HG02981 (cell line): Measurements from ENCODE around the gene KLRK1.
"Not testable (repeated sequence)": the region's sequence is repeated elsewhere in the genome, so short reads cannot be mapped to it uniquely, and the experiment has no call there.

Experiments used
- ATAC-seq: cut with Tn5 transposase; IDR thresholded peaks from one replicate; pipeline ENCODE4 v1.9.1; 2021; ENCODE audit warnings: mild to moderate bottlenecking, moderate library complexity; ENCODE audit not compliant: unreplicated experiment

Gene KLRK1

GRCh38 chr12:10389904-10390303, at the start of gene KLRK1:
Gene KLRK1, minus strand, starts transcription at chr12:10390041. Its CDS starts 1,231 bp downstream, at chr12:10388810.
- no peak for ATAC-seq

- ATAC-seq, result not testable (repeated sequence)
These were observed 47.8 kb upstream of the KLRK1 start for GRCh38 chr12:10437601-10438000.

GRCh38 chr12:10435816-10436215, 46.0 kb upstream of the KLRK1 start, which contains the start of gene KLRC2:
Gene KLRC2, minus strand, starts transcription at chr12:10436010. Its CDS starts 24 bp downstream, at chr12:10435986.
- not testable (repeated sequence) for ATAC-seq

DNA sequence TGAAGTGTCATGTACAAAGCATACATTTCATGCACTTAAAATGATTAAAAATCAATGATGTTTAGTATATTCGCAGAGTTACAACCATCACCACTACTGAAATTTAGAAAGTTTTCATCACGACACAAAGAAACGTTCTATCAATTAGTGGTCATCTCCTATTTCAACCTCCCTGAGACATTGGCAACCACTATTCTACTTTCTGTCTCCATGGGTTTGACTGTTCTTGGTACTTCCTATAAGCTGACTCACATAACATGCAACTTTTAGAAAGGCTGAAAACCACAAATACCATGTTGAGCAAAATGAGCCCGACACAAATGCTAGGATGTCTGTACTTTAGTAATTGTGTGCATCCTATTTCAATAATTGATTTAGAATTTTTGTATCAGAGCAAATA, 40.8 kb upstream of the KLRK1 start:
- not testable (repeated sequence) for ATAC-seq

DNA sequence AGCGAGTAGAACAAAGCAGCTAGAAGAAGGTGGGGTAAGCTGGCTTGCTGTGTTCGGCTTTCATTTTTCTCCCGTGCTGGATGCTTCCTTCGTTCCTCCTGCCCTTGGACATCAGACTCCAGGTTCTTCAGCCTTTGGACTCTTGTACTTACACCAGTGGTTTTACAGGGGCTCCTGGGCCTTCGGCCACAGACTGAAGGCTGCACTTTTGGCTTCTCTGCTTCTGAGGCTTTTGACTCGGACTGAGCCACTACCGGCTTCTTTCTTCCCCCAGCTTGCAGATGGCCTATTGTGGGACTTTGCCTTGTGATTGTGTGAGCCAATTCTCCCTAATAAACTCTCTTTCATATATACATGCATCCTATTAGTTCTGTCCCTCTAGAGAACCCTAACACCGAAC, 36.1 kb upstream of the KLRK1 start:
- not testable (repeated sequence) for ATAC-seq

DNA sequence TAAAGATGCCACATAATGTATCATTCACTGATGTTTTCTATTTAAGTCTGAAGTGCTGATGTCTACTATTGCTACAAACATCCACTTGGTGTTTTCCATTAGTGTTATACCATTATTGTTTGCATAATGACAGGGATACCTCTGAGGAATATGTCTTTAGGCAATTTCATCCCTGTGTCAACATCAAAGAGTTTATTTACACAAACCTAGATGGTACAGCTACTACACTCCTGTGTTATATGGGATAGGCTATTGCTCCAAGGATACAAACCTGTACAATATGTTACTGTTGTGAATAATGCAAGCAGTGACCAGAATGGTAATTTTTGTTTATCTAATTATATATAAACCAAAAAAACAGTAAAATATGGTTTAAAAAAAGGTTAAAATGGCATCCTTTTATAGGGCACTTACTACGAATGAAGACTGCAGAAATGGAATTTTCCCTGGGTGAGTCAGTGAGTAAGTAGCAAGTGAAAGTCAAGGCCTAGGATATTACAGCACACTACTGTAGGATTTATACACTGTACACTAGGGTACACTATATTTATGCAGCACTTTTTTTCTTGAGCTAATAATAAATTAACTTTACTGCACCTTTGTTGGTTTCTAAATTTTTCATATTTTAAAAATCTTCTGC, 34.5 kb upstream of the KLRK1 start:
- ATAC-seq, result not testable (repeated sequence)

- ATAC-seq, result not testable (repeated sequence)
These were observed 32.3 kb upstream of the KLRK1 start for GRCh38 chr12:10422159-10422558.

- not testable (repeated sequence) for ATAC-seq
These were observed 30.5 kb upstream of the KLRK1 start, which contains the start of gene KLRC3 for GRCh38 chr12:10420334-10420733. Gene KLRC3, minus strand, starts transcription at chr12:10420595. Its CDS starts 45 bp downstream, at chr12:10420550.

- ATAC-seq, result no peak
These were observed 19.6 kb upstream of the KLRK1 start, which contains the start of gene KLRC4 for GRCh38 chr12:10409392-10409791. Gene KLRC4, minus strand, starts transcription at chr12:10409757. Its CDS starts 182 bp downstream, at chr12:10409575.

- ATAC-seq, result no peak
These were observed 19.0 kb upstream of the KLRK1 start for GRCh38 chr12:10408842-10409241.

GRCh38 chr12:10406725-10407124, 16.9 kb upstream of the KLRK1 start:
- no peak for ATAC-seq

DNA sequence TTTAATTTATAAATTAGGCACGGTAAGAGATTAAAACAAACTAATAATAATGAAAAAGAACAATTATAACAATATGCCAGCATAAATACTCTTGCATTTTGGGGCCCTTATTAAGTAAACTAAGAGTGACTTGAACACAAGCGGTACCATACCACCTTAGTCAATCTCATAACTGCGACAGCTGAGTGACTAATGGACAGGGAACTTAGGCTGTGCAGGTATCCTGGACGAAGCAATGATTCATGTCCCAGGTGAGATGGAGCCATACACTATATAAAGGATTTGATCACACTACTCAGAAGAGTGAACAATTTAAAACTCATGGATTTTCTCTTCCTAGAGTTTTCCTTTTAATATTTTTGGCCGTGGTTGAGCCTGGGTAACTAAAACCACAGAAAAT, 15.5 kb upstream of the KLRK1 start:
- ATAC-seq, result no peak

DNA sequence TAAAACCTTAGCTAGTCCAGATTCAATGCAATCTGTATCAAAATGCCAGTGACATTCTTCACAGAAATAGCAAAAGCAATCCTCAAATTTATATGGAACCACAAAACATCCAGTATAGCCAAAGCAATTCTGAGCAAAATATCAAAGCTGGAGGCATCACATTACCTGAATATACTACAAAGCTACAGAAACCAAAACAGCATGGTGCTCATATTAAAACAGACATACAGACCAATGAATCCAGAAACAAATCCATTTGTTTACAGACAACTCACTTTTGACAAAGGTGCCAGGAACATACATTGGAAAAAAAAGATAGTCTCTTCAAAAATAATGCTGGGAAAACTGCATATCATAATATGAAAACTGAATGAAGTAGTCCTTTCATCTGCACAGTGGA, 15.0 kb upstream of the KLRK1 start:
- ATAC-seq, result no peak

DNA sequence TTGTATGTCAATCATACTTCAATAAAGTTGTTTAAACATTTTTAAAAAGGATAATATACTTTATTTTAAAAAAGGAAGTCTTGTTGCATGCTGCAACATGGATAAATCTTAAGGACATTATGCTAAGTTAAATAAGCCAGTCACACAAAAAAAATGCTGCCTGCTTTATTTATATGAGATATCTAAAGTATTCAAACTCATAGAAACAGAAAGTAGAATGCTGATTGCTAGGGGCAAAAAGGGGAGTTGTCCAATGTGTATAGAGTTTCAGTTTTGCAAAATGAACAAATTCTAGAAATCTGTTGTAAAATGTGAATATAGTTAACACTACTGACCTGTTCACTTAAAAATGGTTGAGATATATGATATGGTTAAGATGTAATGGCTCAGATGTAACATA, 11.0 kb upstream of the KLRK1 start:
- no peak for ATAC-seq

DNA sequence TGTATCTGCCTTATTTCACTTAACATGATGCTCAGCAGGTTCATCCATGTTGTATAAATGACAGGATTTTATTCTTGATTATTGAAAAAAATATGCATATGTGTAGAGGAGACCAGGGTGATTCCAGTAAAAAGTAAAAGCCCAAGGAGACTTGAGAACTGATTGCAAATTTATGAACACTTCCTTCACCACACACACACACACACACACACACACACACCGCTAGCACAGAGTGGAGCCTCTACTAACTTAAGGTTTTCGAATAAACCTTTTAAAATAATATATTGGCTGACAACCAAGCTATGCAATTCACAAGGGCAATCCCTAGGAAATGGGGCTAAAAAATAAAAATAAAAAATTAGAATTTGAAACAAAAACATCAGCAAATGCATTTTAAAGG, 8.3 kb upstream of the KLRK1 start:
- ATAC-seq, result no peak

DNA sequence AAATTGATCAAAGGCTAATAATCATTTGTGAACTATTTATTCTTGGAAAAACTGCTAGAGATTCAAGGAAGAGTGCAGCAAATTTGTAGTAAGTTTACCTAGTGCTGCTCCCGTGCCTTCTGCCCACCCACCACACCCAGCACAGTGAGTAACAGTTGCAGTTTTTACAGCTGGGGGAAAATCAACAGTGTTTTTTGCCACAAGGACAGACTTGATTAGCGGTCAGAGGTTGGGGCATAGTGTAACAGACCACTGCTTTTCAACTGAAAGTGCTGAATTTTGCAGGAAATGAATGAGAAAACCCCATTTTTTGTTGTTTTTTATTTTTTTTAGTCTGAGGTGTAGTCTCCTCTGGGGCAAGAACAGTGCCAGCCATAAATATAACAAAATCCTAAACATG, 7.5 kb upstream of the KLRK1 start:
- ATAC-seq, result no peak

DNA sequence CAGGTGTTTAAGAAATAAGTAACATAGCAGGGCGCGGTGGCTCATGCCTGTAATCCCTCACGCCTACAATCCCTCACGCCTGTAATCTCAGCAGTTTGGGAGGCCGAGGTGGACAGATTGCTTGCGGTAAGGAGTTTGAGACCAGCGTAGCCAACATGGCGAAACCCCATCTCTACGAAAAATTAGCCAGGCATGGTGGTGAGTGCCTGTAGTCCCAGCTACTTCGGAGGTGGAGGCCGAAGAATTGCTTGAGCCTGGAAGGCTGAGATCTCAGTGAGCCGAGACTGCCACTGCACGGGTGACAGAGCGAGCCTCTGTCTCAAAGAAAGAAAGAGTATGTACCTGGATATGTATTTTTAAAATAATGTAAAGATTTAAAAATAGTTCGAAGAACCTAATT, 6.3 kb upstream of the KLRK1 start:
- not testable (repeated sequence) for ATAC-seq

DNA sequence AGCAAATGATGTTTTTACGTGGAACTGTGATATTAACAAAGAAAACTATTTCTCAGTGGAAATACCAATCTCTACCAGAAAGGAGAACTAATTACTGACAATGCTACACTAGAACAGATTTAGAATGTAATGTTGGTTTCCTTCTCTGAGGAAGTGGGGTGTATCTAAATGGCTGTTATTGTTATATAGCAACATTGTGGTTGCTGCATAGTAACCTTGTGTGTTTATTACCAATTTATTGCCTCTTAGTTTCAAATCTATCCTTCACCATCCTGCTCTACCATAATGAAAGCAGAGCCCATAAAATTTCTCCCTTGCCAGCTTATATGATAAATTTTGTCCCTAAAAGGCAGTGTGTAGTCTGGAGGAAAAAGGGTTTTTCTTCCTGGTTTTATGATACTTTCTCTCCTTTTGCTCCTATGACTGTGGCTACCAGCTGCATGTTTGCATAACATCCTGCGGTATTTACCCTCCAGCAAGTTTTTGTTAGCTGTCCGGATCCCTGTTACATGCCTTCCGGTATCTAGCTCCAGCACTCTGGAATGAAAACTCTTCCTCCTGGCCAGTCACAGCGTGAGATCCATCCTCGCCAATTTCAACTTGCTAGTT, 5.7 kb upstream of the KLRK1 start:
- peak; percentile 77 for ATAC-seq

DNA sequence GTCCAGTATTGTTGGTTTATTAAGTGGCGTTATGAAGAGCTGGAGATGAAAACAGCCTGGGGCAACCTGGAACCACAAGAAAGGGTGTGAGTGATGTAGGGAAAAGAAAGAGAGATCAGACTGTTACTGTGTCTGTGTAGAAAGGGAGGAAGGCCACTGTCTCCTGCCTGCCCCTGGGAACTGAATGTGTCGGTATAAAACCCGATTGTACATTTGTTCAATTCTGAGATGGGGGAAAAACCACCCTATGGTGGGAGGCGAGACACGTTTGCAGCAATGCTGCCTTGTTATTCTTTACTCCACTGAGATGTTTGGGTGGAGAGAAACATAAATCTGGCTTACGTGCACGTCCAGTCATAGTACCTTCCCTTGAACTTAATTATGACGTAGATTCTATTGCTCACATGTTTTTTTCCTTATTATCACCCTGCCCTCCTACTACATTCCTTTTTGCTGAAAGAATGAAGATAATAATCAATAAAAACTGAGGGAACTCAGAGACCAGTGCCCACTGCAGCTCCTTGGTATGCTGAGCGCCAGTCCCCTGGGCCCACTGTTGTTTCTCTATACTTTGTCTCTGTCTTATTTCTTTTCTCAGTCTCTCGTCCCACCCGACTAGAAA, 4.8 kb upstream of the KLRK1 start:
- not testable (repeated sequence) for ATAC-seq

GRCh38 chr12:10393291-10393690, 3.5 kb upstream of the KLRK1 start:
- ATAC-seq, result no peak

DNA sequence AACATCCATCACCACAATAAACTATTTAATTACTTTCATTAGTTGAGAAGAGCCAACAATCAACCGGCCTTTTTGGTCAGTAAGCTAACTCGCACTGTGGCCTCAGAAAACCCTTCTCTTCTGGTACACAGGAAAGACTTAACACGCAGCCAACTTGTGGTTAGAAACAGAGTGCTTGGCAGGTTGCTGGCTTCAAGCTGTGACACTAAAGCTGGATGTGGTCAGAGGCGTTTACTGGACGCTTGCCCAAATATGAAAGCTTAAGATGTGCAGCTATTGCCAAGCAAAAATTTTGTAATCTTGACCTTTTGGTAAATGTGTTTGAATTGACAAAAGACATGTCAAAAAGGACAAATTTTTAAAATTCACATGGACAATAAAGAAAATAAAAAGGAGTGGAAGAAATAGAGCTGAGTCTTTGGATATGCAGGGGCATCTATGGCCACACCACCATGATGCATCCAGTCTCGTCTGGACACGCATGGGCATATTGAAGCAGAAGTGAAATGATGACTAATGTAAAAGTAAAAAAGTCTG, 2.6 kb upstream of the KLRK1 start:
- ATAC-seq, result peak; percentile 74

DNA sequence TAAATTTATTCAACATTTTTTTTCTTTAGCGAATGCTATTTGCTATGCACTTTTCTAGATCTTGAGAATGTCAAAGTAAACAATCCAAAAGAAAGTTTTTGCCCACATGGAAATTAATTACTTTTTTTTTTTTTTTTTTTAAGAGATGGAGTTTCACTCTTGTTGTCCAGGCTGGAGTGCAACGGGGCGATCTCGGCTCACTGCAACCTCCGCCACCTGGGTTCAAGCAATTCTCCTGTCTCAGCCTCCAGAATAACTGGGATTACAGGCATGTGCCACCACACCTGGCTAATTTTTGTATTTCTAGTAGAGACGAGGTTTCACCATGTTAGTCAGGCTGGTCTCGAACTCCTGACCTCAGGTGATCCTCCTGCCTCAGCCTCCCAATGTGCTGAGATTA, 1.1 kb upstream of the KLRK1 start:
- ATAC-seq, result not testable (repeated sequence)
